Neuronal stem cell (in vitro differentiated cells): ENCODE measurements around the gene MLX.
"Not testable (repeated sequence)": the region's sequence is repeated elsewhere in the genome, so short reads cannot be mapped to it uniquely, and the experiment has no call there.

Source experiments
- DNase-seq: peaks from one replicate; pipeline ENCODE4 v3.0.0-alpha.2; 2013; ENCODE audit warnings: low spot score
- H2AFZ ChIP-seq: one replicate; pipeline ENCODE4 v1.6.1; 2013; ENCODE audit warnings: mild to moderate bottlenecking, low read length, inconsistent platforms
- H2AK5ac ChIP-seq: 2 replicates; pipeline ENCODE4 v1.6.1; 2013; ENCODE audit warnings: low read depth, mild to moderate bottlenecking, inconsistent platforms, low read length, moderate library complexity, mixed read lengths
- H2BK120ac ChIP-seq: 2 replicates; pipeline ENCODE4 v1.6.1; 2013; ENCODE audit warnings: low read depth, mild to moderate bottlenecking, inconsistent platforms, low read length, moderate library complexity, mixed read lengths
- H2BK12ac ChIP-seq: one replicate; pipeline ENCODE4 v1.6.1; 2013; ENCODE audit warnings: low read length, inconsistent platforms
- H2BK15ac ChIP-seq: 2 replicates; pipeline ENCODE4 v1.6.1; 2013; ENCODE audit warnings: mild to moderate bottlenecking, low read length, inconsistent platforms, mixed read lengths
- H2BK5ac ChIP-seq: one replicate; pipeline ENCODE4 v1.6.1; 2013; ENCODE audit warnings: inconsistent platforms, mild to moderate bottlenecking, low read length, moderate library complexity
- H3K14ac ChIP-seq: one replicate; pipeline ENCODE4 v1.6.1; 2013; ENCODE audit warnings: low read length, inconsistent platforms
- H3K18ac ChIP-seq: 2 replicates; pipeline ENCODE4 v1.6.1; 2013; ENCODE audit warnings: low read length, inconsistent platforms
- H3K23ac ChIP-seq: 2 replicates; pipeline ENCODE4 v1.6.1; 2013; ENCODE audit warnings: low read depth, mild to moderate bottlenecking, mixed read lengths, low read length, inconsistent platforms; ENCODE audit not compliant: poor library complexity
- H3K27ac ChIP-seq: replicated peaks from 3 replicates; pipeline ENCODE4 v1.5.1; 2013; ENCODE audit warnings: low read length, inconsistent platforms
- H3K27me3 ChIP-seq, 3 experiments: 2 replicates each; pipeline ENCODE4 v1.6.1; 2013; ENCODE audit warnings: low read length in 3 of 3, mild to moderate bottlenecking in 2 of 3, inconsistent platforms in 1 of 3, low read depth in 1 of 3, mixed read lengths in 1 of 3, moderate library complexity in 1 of 3; ENCODE audit not compliant: control insufficient read depth in 3 of 3, insufficient read depth in 3 of 3
- H3K36me3 ChIP-seq, 2 donors: replicated peaks in 1 of 2; 2 replicates each; pipeline ENCODE4 v1.6.1; 2013; ENCODE audit warnings: low read length in 2 of 2; ENCODE audit not compliant: control insufficient read depth in 2 of 2, insufficient read depth in 2 of 2
- H3K4ac ChIP-seq: 2 replicates; pipeline ENCODE4 v1.6.1; 2013; ENCODE audit warnings: inconsistent platforms, mild to moderate bottlenecking, low read length, moderate library complexity
- H3K4me1 ChIP-seq, 2 donors: 1 replicate in 1 of 2; 2 replicates in 1 of 2; pipeline ENCODE4 v1.6.1; 2013; ENCODE audit warnings: low read length in 2 of 2, low read depth in 1 of 2; ENCODE audit not compliant: control insufficient read depth in 2 of 2, insufficient read depth in 1 of 2
- H3K4me2 ChIP-seq: one replicate; pipeline ENCODE4 v1.6.1; 2013; ENCODE audit warnings: mild to moderate bottlenecking, low read length, inconsistent platforms; ENCODE audit not compliant: insufficient read depth, poor library complexity, severe bottlenecking
- H3K4me3 ChIP-seq, 2 donors: 2 replicates each; pipeline ENCODE4 v1.5.1; 2013; ENCODE audit warnings: low read length in 2 of 2, mild to moderate bottlenecking in 2 of 2, inconsistent platforms in 1 of 2, moderate library complexity in 1 of 2
- H3K79me1 ChIP-seq: one replicate; pipeline ENCODE4 v1.6.1; 2013; ENCODE audit warnings: low read depth, mild to moderate bottlenecking, inconsistent platforms, low read length, moderate library complexity
- H3K9ac ChIP-seq: one replicate; pipeline ENCODE4 v1.6.1; 2013; ENCODE audit warnings: mild to moderate bottlenecking, low read depth, low read length, inconsistent platforms; ENCODE audit not compliant: poor library complexity
- H3K9me3 ChIP-seq, 2 donors: replicated peaks in 1 of 2; 2 replicates each; pipeline versions ENCODE3 to v1.6.1; 2013; ENCODE audit warnings: low read length in 2 of 2, mild to moderate bottlenecking in 2 of 2, inconsistent platforms in 1 of 2, low read depth in 1 of 2, mixed read lengths in 1 of 2, moderate library complexity in 1 of 2; ENCODE audit not compliant: control insufficient read depth in 2 of 2, insufficient read depth in 1 of 2
- H4K8ac ChIP-seq: one replicate; pipeline ENCODE4 v1.6.1; 2013; ENCODE audit warnings: low read depth, mild to moderate bottlenecking, inconsistent platforms, low read length, moderate library complexity
- H4K91ac ChIP-seq: one replicate; pipeline ENCODE4 v1.6.1; 2013; ENCODE audit warnings: low read length, low read depth, mild to moderate bottlenecking, inconsistent platforms; ENCODE audit not compliant: poor library complexity
- WGBS, 2 donors: extraction: QIAGEN DNeasy Blood & Tissue Kit; methylation state at CpG; one replicate each; pipeline ENCODE4 v1.1.7; 2013; ENCODE audit warnings: missing lambda C conversion rate in 2 of 2, mixed read lengths in 1 of 2; ENCODE audit not compliant: insufficient read length in 2 of 2, insufficient replicate concordance in 1 of 2; ENCODE audit errors: extremely low coverage in 2 of 2; 5-methylcytosine and 5-hydroxymethylcytosine counted together

Gene MLX

DNA sequence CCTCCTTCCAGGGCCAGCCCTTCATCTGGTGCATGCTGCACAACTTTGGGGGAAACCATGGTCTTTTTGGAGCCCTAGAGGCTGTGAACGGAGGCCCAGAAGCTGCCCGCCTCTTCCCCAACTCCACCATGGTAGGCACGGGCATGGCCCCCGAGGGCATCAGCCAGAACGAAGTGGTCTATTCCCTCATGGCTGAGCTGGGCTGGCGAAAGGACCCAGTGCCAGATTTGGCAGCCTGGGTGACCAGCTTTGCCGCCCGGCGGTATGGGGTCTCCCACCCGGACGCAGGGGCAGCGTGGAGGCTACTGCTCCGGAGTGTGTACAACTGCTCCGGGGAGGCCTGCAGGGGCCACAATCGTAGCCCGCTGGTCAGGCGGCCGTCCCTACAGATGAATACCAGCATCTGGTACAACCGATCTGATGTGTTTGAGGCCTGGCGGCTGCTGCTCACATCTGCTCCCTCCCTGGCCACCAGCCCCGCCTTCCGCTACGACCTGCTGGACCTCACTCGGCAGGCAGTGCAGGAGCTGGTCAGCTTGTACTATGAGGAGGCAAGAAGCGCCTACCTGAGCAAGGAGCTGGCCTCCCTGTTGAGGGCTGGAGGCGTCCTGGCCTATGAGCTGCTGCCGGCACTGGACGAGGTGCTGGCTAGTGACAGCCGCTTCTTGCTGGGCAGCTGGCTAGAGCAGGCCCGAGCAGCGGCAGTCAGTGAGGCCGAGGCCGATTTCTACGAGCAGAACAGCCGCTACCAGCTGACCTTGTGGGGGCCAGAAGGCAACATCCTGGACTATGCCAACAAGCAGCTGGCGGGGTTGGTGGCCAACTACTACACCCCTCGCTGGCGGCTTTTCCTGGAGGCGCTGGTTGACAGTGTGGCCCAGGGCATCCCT lies 23.5 kb upstream of the MLX start:
- peak overlapping the region; percentile 58 for H2BK12ac ChIP-seq
- no peaks in the 10 kb centered on the region for H3K9me3 ChIP-seq
- no peaks in the 10 kb centered on the region for H3K27me3 ChIP-seq
- peak overlapping the region; percentile 30 for H3K9ac ChIP-seq
- no peak overlapping the region for H3K4me3 ChIP-seq
- DNase-seq = no peak
- H4K8ac ChIP-seq = peak overlapping the region; percentile 3
- H3K4me1 ChIP-seq = peaks cover 0 to 2% of the 10 kb centered on the region in 2 donors
- no peak overlapping the region for H2AK5ac ChIP-seq
- no peak overlapping the region for H4K91ac ChIP-seq
- H2BK15ac ChIP-seq = no peak overlapping the region
- H2BK120ac ChIP-seq = peak overlapping the region; percentile 18
- H3K4me2 ChIP-seq = no peak overlapping the region
- H3K36me3 ChIP-seq = peaks cover 17 to 45% of the 10 kb centered on the region in 2 donors
- no peak overlapping the region for H3K18ac ChIP-seq
- H2AFZ ChIP-seq = no peak overlapping the region
- H3K14ac ChIP-seq = no peak overlapping the region
- peak overlapping the region; percentile 85 for H3K23ac ChIP-seq
- H3K79me1 ChIP-seq = no peaks in the 10 kb centered on the region
- H3K4ac ChIP-seq = no peak overlapping the region
- H3K27ac ChIP-seq = no peak overlapping the region
- WGBS, 2 donors = no CpG with 5 or more reads among the region's 39 CpGs
- H2BK5ac ChIP-seq = no peak overlapping the region

DNA sequence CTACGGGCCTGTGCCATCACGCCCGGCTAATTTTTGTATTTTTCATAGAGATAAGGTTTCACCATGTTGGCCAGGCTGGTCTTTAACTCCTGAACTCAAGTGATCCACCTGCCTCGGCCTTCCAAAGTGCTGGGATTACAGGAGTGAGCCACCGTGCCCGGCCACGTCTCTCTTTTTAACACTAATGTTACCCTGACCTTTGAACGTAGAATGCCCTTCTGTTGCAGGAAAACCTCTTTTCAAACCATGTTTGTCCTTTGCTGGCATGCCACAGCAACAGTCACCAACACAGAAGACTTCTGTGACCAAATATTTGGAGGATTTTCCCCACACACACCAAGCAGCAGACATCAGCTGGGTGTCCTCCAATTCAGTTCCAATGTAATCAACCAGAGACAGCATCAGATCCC lies 22.0 kb upstream of the MLX start:
- H2AFZ ChIP-seq = no peak overlapping the region
- H4K91ac ChIP-seq = no peak overlapping the region
- peaks cover 15 to 40% of the 10 kb centered on the region in 2 donors for H3K36me3 ChIP-seq
- no peak overlapping the region for H3K9ac ChIP-seq
- DNase-seq = no peak
- H3K18ac ChIP-seq = no peak overlapping the region
- H3K4me1 ChIP-seq = peaks cover 0 to 5% of the 10 kb centered on the region in 2 donors
- no peak overlapping the region for H2BK120ac ChIP-seq
- no peaks in the 10 kb centered on the region for H3K79me1 ChIP-seq
- no peak overlapping the region for H3K23ac ChIP-seq
- no peak overlapping the region for H3K4me2 ChIP-seq
- no peaks in the 10 kb centered on the region for H3K9me3 ChIP-seq
- H4K8ac ChIP-seq = no peak overlapping the region
- no peak overlapping the region for H3K4me3 ChIP-seq
- no peaks in the 10 kb centered on the region for H3K27me3 ChIP-seq
- no peak overlapping the region for H2BK15ac ChIP-seq
- no CpG with 5 or more reads among the region's 8 CpGs for WGBS, 2 donors
- no peak overlapping the region for H2AK5ac ChIP-seq
- H3K27ac ChIP-seq = no peak overlapping the region
- no peak overlapping the region for H2BK12ac ChIP-seq
- no peak overlapping the region for H3K14ac ChIP-seq
- H2BK5ac ChIP-seq = no peak overlapping the region
- H3K4ac ChIP-seq = no peak overlapping the region

GRCh38 chr17:42545755-42546505 lies 21.0 kb upstream of the MLX start:
- H4K8ac ChIP-seq, H3K4ac ChIP-seq, H3K4me2 ChIP-seq, H2AFZ ChIP-seq, H3K27ac ChIP-seq, H3K14ac ChIP-seq, H3K79me1 ChIP-seq, DNase-seq, H2BK15ac ChIP-seq, H4K91ac ChIP-seq, H2BK120ac ChIP-seq, H3K23ac ChIP-seq, H2BK12ac ChIP-seq, H3K4me1 ChIP-seq, H2AK5ac ChIP-seq, H2BK5ac ChIP-seq, H3K9me3 ChIP-seq, H3K9ac ChIP-seq, H3K4me3 ChIP-seq, H3K18ac ChIP-seq, H3K27me3 ChIP-seq: not testable (repeated sequence)
- no CpG with 5 or more reads among the region's 9 CpGs for WGBS, 2 donors
- peaks cover 15 to 37% of the 10 kb centered on the region in 2 donors for H3K36me3 ChIP-seq

DNA sequence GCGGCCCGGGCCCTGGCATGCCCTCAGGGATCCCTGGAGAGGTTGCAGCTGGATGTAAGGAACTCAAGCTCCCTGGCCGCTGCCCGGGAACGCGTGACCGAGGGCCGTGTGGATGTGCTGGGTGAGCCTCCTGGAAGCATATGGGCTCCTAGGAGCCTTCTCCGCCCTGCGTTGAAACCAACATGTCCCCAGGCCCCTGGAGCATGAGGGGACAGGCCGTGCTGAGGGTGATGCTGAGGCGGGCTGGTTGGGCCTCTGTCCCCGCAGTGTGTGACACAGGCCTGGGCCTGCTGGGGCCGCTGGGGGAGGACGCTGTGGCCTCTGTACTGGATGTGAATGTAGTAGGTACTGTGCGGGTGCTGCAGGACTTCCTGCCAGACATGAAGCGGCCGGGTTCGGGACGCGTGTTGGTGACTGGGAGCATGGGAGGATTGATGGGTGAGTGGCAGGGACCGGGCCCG lies 19.9 kb upstream of the MLX start:
- no peak overlapping the region for H2AFZ ChIP-seq
- H3K14ac ChIP-seq = no peak overlapping the region
- no peak overlapping the region for H2BK120ac ChIP-seq
- peak overlapping the region; percentile 46 for H2AK5ac ChIP-seq
- H3K4me1 ChIP-seq = peaks cover 0 to 5% of the 10 kb centered on the region in 2 donors
- peak overlapping the region; percentile 98 for H3K23ac ChIP-seq
- no peak overlapping the region for H3K4me2 ChIP-seq
- H4K8ac ChIP-seq = no peak overlapping the region
- H3K18ac ChIP-seq = no peak overlapping the region
- no peaks in the 10 kb centered on the region for H3K9me3 ChIP-seq
- no CpG with 5 or more reads among the region's 23 CpGs for WGBS, 2 donors
- H2BK12ac ChIP-seq = no peak overlapping the region
- no peak overlapping the region for H3K4ac ChIP-seq
- no peak overlapping the region for H3K27ac ChIP-seq
- no peaks in the 10 kb centered on the region for H3K27me3 ChIP-seq
- peaks cover 1% of the 10 kb centered on the region for H3K79me1 ChIP-seq
- no peak overlapping the region for H3K9ac ChIP-seq
- no peak overlapping the region for H2BK5ac ChIP-seq
- DNase-seq = no peak
- no peak overlapping the region for H2BK15ac ChIP-seq
- peaks cover 12 to 28% of the 10 kb centered on the region in 2 donors for H3K36me3 ChIP-seq
- H4K91ac ChIP-seq = no peak overlapping the region
- H3K4me3 ChIP-seq = no peak overlapping the region
